Stimulated activated CD8-positive, alpha-beta memory T cell treated with anti-CD3 and anti-CD28 coated beads, Interleukin-12 subunit alpha, Interleukin-12 subunit beta, amount 100 ng/mL, for 24 hours (primary cell): ENCODE results near the gene ATF4.

Experiments
- DNase-seq: peaks from one replicate; pipeline ENCODE4 v3.0.0-alpha.2; 2020; ENCODE audit errors: extremely low read depth

ATF4 gene

GRCh38 chr22:39558950-39559349 is 38.6 kb downstream of the ATF4 start:
- DNase-seq, result no peak

- DNase-seq, result no peak
These were observed 39.2 kb downstream of the ATF4 start for GRCh38 chr22:39559456-39560105.

- no peak for DNase-seq
These were observed 39.8 kb downstream of the ATF4 start for GRCh38 chr22:39560127-39560526.

GRCh38 chr22:39562839-39563489 is 42.6 kb downstream of the ATF4 start:
- DNase-seq, result no peak

GRCh38 chr22:39563571-39564428 is 43.4 kb downstream of the ATF4 start:
- no peak for DNase-seq

- DNase-seq, result no peak
These were observed 45.1 kb downstream of the ATF4 start for GRCh38 chr22:39565414-39565944.

GRCh38 chr22:39567135-39567946 is 47.0 kb downstream of the ATF4 start:
- DNase-seq, result no peak

GRCh38 chr22:39568278-39568981 is 48.1 kb downstream of the ATF4 start:
- no peak for DNase-seq

GRCh38 chr22:39569066-39569465 is 48.7 kb downstream of the ATF4 start:
- DNase-seq, result no peak

- no peak for DNase-seq
These were observed 49.9 kb downstream of the ATF4 start for GRCh38 chr22:39570226-39570625.

- no peak for DNase-seq
These were observed 50.3 kb downstream of the ATF4 start, which contains the start of gene CACNA1I for GRCh38 chr22:39570665-39571064. Gene CACNA1I, plus strand, starts transcription at chr22:39570753. Its CDS starts 0 bp downstream, at chr22:39570753.

GRCh38 chr22:39571538-39571937 is 51.2 kb downstream of the ATF4 start:
- DNase-seq, result no peak
